HEK293 (cell line): ENCODE measurements around the gene SFXN1.

Experiments used
- CTCF ChIA-PET: fragments of 350-600 bp; formaldehyde crosslinking; extraction: SDS; loops from one replicate; lab custom pipeline; 2021; ENCODE audit warnings: antibody characterized with exemption; lab: Yijun Ruan, JAX
- POLR2A ChIA-PET: fragments of 300-600 bp; formaldehyde crosslinking; extraction: SDS; loops from one replicate; lab custom pipeline; 2020; ENCODE audit warnings: antibody characterized with exemption, inconsistent platforms; lab: Yijun Ruan, JAX
- H3K27ac ChIP-seq: fragments of 200-500 bp; sonication (Bioruptor generic); 2 replicates; pipeline ENCODE4 v1.5.1; 2014; ENCODE audit warnings: low read depth, low read length, control low read depth, inconsistent platforms; ENCODE audit errors: extremely low read depth
- H3K36me3 ChIP-seq, 2 experiments: fragments of 200-500 bp in 1 of 2; sonication (Bioruptor generic) in 1 of 2; 1 replicate in 1 of 2; 2 replicates in 1 of 2; pipeline ENCODE4 v1.5.1; 2014 to 2017; ENCODE audit warnings: inconsistent platforms in 2 of 2, low read length in 2 of 2; ENCODE audit not compliant: control insufficient read depth in 2 of 2, insufficient read depth in 1 of 2
- H3K4me1 ChIP-seq: fragments of 200-500 bp; sonication (Bioruptor generic); 2 replicates; pipeline ENCODE4 v1.5.1; 2014; ENCODE audit warnings: mild to moderate bottlenecking, low read length, inconsistent platforms; ENCODE audit not compliant: control insufficient read depth, insufficient read depth
- H3K4me3 ChIP-seq: 2 replicates; pipeline ENCODE4 v1.5.1; 2011; ENCODE audit warnings: low read depth, mild to moderate bottlenecking, control low read depth, low read length, moderate library complexity
- H3K9me3 ChIP-seq: fragments of 200-500 bp; sonication (Bioruptor generic); 2 replicates; pipeline ENCODE4 v1.5.1; 2014; ENCODE audit warnings: low read depth, low read length, inconsistent platforms; ENCODE audit not compliant: control insufficient read depth, insufficient read depth
- KLF9 ChIP-seq: fragments of 450-650 bp; formaldehyde crosslinking; IDR thresholded peaks from 2 replicates; pipeline ENCODE4 v1.5.1; 2016; ENCODE audit warnings: missing biosample characterization, missing genetic modification characterization, low read depth
- MZF1 ChIP-seq: fragments of 450-650 bp; formaldehyde crosslinking; IDR thresholded peaks from 2 replicates; pipeline ENCODE4 v1.5.1; 2017; ENCODE audit warnings: missing biosample characterization, missing genetic modification characterization, borderline replicate concordance
- SP2 ChIP-seq: fragments of 450-650 bp; formaldehyde crosslinking; IDR thresholded peaks from 2 replicates; pipeline ENCODE4 v1.5.1; 2016; ENCODE audit warnings: missing biosample characterization, missing genetic modification characterization
- SP7 ChIP-seq: fragments of 450-650 bp; formaldehyde crosslinking; IDR thresholded peaks from 2 replicates; pipeline ENCODE4 v1.5.1; 2016; ENCODE audit warnings: missing biosample characterization, missing genetic modification characterization
- TCF7L2 ChIP-seq: IDR thresholded peaks from 2 replicates; pipeline ENCODE4 v1.6.1; 2011; ENCODE audit warnings: low read depth, mild to moderate bottlenecking, inconsistent platforms, low read length, moderate library complexity, borderline replicate concordance
- YY1 ChIP-seq: fragments of 450-650 bp; formaldehyde crosslinking; IDR thresholded peaks from 2 replicates; pipeline ENCODE4 v1.5.1; 2018; ENCODE audit warnings: missing biosample characterization, missing genetic modification characterization
- ZBTB1 ChIP-seq: fragments of 450-650 bp; formaldehyde crosslinking; IDR thresholded peaks from 2 replicates; pipeline ENCODE4 v1.5.1; 2016; ENCODE audit warnings: missing biosample characterization, missing genetic modification characterization
- ZFP37 ChIP-seq: fragments of 450-650 bp; formaldehyde crosslinking; IDR thresholded peaks from 2 replicates; pipeline ENCODE4 v1.5.1; 2016; ENCODE audit warnings: missing biosample characterization, missing genetic modification characterization
- ZFP41 ChIP-seq: fragments of 450-650 bp; formaldehyde crosslinking; IDR thresholded peaks from 2 replicates; pipeline ENCODE4 v1.5.1; 2016; ENCODE audit warnings: missing biosample characterization, missing genetic modification characterization, borderline replicate concordance
- ZNF132 ChIP-seq: fragments of 450-650 bp; formaldehyde crosslinking; IDR thresholded peaks from 2 replicates; pipeline ENCODE4 v1.5.1; 2017; ENCODE audit warnings: missing biosample characterization, missing genetic modification characterization, borderline replicate concordance
- ZNF16 ChIP-seq: fragments of 450-650 bp; formaldehyde crosslinking; IDR thresholded peaks from 2 replicates; pipeline ENCODE4 v1.5.1; 2016; ENCODE audit warnings: low read depth, missing biosample characterization, missing genetic modification characterization
- ZNF221 ChIP-seq: fragments of 450-650 bp; formaldehyde crosslinking; IDR thresholded peaks from 2 replicates; pipeline ENCODE4 v1.5.1; 2017; ENCODE audit warnings: missing biosample characterization, missing genetic modification characterization, borderline replicate concordance
- ZNF24 ChIP-seq: fragments of 450-650 bp; formaldehyde crosslinking; IDR thresholded peaks from 2 replicates; pipeline ENCODE4 v1.5.1; 2016; ENCODE audit warnings: missing biosample characterization, missing genetic modification characterization
- ZNF266 ChIP-seq: fragments of 450-650 bp; formaldehyde crosslinking; IDR thresholded peaks from 2 replicates; pipeline ENCODE4 v1.5.1; 2016; ENCODE audit warnings: missing biosample characterization, missing genetic modification characterization, low read depth
- ZNF335 ChIP-seq: fragments of 450-650 bp; formaldehyde crosslinking; conservative IDR thresholded peaks from 2 replicates; pipeline ENCODE4 v1.5.1; 2016; ENCODE audit warnings: missing biosample characterization, missing genetic modification characterization
- ZNF416 ChIP-seq: fragments of 450-650 bp; formaldehyde crosslinking; IDR thresholded peaks from 2 replicates; pipeline ENCODE4 v1.5.1; 2016; ENCODE audit warnings: missing biosample characterization, missing genetic modification characterization
- ZNF48 ChIP-seq: fragments of 450-650 bp; formaldehyde crosslinking; IDR thresholded peaks from 2 replicates; pipeline ENCODE4 v1.5.1; 2016; ENCODE audit warnings: missing biosample characterization, missing genetic modification characterization
- ZNF621 ChIP-seq: fragments of 450-650 bp; formaldehyde crosslinking; IDR thresholded peaks from 2 replicates; pipeline ENCODE4 v1.5.1; 2017; ENCODE audit warnings: missing biosample characterization, missing genetic modification characterization
- ZNF629 ChIP-seq: fragments of 450-650 bp; formaldehyde crosslinking; IDR thresholded peaks from 2 replicates; pipeline ENCODE4 v1.5.1; 2017; ENCODE audit warnings: missing biosample characterization, missing genetic modification characterization
- ZNF660 ChIP-seq: fragments of 450-650 bp; IDR thresholded peaks from 2 replicates; pipeline ENCODE4 v1.5.1; 2018; ENCODE audit warnings: missing biosample characterization, mild to moderate bottlenecking, missing genetic modification characterization
- ZNF670 ChIP-seq: fragments of 450-650 bp; formaldehyde crosslinking; IDR thresholded peaks from 2 replicates; pipeline ENCODE4 v1.5.1; 2016; ENCODE audit warnings: missing biosample characterization, missing genetic modification characterization, low read depth
- ZSCAN23 ChIP-seq: fragments of 450-650 bp; formaldehyde crosslinking; IDR thresholded peaks from 2 replicates; pipeline ENCODE4 v1.5.1; 2016; ENCODE audit warnings: missing biosample characterization, missing genetic modification characterization
- TF ChIP-seq, protein P1 (sequence below): fragments of 450-650 bp; formaldehyde crosslinking; IDR thresholded peaks from 2 replicates; pipeline ENCODE4 v1.5.1; 2016; ENCODE audit warnings: missing biosample characterization, missing genetic modification characterization
- TF ChIP-seq, protein P2 (sequence below): fragments of 450-650 bp; formaldehyde crosslinking; conservative IDR thresholded peaks from 2 replicates; pipeline ENCODE4 v1.5.1; 2016; ENCODE audit warnings: low read depth, missing biosample characterization, missing genetic modification characterization
- TF ChIP-seq, protein P3 (sequence below): fragments of 450-650 bp; formaldehyde crosslinking; IDR thresholded peaks from 2 replicates; pipeline ENCODE4; 2016; ENCODE audit warnings: missing biosample characterization, missing genetic modification characterization
- TF ChIP-seq, protein P4 (sequence below): fragments of 450-650 bp; formaldehyde crosslinking; IDR thresholded peaks from 2 replicates; pipeline ENCODE4 v1.5.1; 2016; ENCODE audit warnings: missing biosample characterization, missing genetic modification characterization, low read depth

The SFXN1 gene

DNA sequence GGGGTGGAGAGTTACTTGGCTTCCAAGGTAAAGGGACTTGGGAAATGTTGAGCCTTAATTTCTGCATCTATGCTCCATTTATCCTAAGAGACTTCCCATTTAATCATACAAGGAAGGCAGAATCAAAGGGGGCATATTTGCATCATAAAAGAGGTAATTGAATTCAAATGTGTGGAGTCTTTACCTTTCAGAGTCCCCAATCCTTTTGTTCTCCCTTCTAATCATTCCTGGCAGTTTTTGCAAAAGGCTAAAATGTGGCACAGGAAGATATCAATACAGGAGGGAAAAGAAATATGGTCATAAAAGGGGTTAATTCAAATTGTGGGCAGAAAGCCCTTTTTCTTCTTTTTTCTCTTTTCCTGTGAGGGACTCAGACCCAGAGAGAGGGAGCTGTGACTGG lies 69.5 kb downstream of the SFXN1 start (continued):
- TF ChIP-seq, protein P1, sequence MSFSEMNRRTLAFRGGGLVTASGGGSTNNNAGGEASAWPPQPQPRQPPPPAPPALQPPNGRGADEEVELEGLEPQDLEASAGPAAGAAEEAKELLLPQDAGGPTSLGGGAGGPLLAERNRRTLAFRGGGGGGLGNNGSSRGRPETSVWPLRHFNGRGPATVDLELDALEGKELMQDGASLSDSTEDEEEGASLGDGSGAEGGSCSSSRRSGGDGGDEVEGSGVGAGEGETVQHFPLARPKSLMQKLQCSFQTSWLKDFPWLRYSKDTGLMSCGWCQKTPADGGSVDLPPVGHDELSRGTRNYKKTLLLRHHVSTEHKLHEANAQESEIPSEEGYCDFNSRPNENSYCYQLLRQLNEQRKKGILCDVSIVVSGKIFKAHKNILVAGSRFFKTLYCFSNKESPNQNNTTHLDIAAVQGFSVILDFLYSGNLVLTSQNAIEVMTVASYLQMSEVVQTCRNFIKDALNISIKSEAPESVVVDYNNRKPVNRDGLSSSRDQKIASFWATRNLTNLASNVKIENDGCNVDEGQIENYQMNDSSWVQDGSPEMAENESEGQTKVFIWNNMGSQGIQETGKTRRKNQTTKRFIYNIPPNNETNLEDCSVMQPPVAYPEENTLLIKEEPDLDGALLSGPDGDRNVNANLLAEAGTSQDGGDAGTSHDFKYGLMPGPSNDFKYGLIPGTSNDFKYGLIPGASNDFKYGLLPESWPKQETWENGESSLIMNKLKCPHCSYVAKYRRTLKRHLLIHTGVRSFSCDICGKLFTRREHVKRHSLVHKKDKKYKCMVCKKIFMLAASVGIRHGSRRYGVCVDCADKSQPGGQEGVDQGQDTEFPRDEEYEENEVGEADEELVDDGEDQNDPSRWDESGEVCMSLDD (tag by site-specific recombination) = no peak
- TF ChIP-seq ZNF670 (tag by site-specific recombination) (no peak), ZNF660 (tag by site-specific recombination) (no peak), MZF1 (tag by site-specific recombination) (no peak), ZFP37 (tag by site-specific recombination) (no peak), ZNF266 (tag by site-specific recombination) (no peak), ZFP41 (tag by site-specific recombination) (no peak), ZNF621 (tag by site-specific recombination) (no peak), ZNF335 (tag by site-specific recombination) (no peak), ZSCAN23 (tag by site-specific recombination) (no peak), YY1 (no peak), ZNF24 (no peak), TCF7L2 (no peak)

DNA sequence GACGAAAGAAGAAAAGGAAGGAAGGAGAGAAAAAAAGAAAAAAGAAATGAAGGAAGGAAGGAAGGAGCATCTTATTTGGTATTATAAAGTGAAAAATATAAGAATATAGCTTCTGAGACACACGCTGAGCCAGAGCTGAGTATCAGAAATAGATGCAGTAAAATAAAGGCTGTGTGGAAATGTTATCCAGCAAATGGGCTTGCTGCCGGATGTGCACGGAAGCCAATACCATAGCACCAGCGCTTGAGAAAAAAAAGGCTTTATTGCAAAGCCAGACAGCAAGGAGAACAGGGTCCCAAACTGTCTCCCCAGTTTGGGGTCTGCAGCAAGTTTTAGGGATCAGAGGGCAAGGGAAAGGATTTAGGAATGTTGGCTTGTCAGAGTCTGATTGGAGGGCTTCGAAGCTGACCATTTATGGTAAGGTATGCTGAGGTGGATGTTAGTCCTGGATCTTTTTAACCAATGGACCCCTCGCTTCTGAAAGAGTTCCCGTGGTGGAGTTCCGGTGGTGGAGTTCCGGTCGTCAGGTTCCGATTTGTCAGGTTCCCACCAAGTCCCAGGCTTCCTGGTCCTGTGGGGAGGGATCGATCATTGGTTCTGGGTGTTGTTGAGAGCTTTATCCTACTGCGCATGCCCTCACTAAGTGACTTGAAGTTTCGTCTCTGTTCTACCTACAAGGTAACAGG lies 70.4 kb downstream of the SFXN1 start:
- H3K36me3 ChIP-seq = no peaks in the 10 kb centered on the region
- POLR2A ChIA-PET = no interaction called here
- CTCF ChIA-PET = interaction anchor here (0.7 to 3.3 kb wide), 2 partner anchors 15 to 129 kb away, joined by 5 to 13 read pairs; no protein-coding TSS in a partner anchor
- H3K27ac ChIP-seq = no peak overlapping the region
- no peaks in the 10 kb centered on the region for H3K9me3 ChIP-seq
- H3K4me1 ChIP-seq = no peaks in the 10 kb centered on the region
- no peak overlapping the region for H3K4me3 ChIP-seq
- TF ChIP-seq ZNF16 (tag by site-specific recombination) (no peak), ZBTB1 (tag by site-specific recombination) (no peak), ZNF132 (tag by site-specific recombination) (no peak), ZNF629 (tag by site-specific recombination) (no peak), ZNF48 (tag by site-specific recombination) (no peak), ZNF416 (no peak), ZNF221 (tag by site-specific recombination) (no peak), SP2 (tag by site-specific recombination) (no peak), KLF9 (no peak), ZNF266 (tag by site-specific recombination) (no peak), SP7 (tag by site-specific recombination) (no peak)
- TF ChIP-seq, protein P2, sequence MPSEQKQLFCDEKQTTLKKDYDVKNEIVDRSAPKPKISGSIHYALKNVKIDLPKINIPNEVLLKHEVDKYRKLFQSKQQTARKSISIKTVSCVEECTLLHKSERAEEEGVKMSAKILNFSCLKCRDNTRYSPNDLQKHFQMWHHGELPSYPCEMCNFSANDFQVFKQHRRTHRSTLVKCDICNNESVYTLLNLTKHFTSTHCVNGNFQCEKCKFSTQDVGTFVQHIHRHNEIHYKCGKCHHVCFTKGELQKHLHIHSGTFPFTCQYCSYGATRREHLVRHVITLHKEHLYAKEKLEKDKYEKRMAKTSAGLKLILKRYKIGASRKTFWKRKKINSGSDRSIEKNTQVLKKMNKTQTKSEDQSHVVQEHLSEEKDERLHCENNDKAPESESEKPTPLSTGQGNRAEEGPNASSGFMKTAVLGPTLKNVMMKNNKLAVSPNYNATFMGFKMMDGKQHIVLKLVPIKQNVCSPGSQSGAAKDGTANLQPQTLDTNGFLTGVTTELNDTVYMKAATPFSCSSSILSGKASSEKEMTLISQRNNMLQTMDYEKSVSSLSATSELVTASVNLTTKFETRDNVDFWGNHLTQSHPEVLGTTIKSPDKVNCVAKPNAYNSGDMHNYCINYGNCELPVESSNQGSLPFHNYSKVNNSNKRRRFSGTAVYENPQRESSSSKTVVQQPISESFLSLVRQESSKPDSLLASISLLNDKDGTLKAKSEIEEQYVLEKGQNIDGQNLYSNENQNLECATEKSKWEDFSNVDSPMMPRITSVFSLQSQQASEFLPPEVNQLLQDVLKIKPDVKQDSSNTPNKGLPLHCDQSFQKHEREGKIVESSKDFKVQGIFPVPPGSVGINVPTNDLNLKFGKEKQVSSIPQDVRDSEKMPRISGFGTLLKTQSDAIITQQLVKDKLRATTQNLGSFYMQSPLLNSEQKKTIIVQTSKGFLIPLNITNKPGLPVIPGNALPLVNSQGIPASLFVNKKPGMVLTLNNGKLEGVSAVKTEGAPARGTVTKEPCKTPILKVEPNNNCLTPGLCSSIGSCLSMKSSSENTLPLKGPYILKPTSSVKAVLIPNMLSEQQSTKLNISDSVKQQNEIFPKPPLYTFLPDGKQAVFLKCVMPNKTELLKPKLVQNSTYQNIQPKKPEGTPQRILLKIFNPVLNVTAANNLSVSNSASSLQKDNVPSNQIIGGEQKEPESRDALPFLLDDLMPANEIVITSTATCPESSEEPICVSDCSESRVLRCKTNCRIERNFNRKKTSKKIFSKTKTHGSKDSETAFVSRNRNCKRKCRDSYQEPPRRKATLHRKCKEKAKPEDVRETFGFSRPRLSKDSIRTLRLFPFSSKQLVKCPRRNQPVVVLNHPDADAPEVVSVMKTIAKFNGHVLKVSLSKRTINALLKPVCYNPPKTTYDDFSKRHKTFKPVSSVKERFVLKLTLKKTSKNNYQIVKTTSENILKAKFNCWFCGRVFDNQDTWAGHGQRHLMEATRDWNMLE (tag by site-specific recombination) = no peak
- TF ChIP-seq, protein P3, sequence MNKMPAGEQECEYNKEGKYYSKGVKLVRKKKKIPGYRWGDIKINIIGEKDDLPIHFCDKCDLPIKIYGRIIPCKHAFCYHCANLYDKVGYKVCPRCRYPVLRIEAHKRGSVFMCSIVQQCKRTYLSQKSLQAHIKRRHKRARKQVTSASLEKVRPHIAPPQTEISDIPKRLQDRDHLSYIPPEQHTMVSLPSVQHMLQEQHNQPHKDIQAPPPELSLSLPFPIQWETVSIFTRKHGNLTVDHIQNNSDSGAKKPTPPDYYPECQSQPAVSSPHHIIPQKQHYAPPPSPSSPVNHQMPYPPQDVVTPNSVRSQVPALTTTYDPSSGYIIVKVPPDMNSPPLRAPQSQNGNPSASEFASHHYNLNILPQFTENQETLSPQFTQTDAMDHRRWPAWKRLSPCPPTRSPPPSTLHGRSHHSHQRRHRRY (tag by site-specific recombination) = no peak
- TF ChIP-seq, protein P4, sequence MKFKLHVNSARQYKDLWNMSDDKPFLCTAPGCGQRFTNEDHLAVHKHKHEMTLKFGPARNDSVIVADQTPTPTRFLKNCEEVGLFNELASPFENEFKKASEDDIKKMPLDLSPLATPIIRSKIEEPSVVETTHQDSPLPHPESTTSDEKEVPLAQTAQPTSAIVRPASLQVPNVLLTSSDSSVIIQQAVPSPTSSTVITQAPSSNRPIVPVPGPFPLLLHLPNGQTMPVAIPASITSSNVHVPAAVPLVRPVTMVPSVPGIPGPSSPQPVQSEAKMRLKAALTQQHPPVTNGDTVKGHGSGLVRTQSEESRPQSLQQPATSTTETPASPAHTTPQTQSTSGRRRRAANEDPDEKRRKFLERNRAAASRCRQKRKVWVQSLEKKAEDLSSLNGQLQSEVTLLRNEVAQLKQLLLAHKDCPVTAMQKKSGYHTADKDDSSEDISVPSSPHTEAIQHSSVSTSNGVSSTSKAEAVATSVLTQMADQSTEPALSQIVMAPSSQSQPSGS (tag by site-specific recombination) = no peak
